Measurements from ENCODE around the gene AGGF1. TPM values are rescaled to one million over a fixed set of nuclear protein-coding genes. Genes with fewer than 3 reads are reported as not detected.

AGGF1 gene
- total RNA-seq, 2 experiments from 2014 or later, result 27.7 to 33.5 TPM

- no peak overlapping the region for H3K27ac Mint-ChIP-seq
- intact Hi-C loops (cut with micrococcal nuclease), result no loop called here
- H3K4me3 Mint-ChIP-seq, result no peak overlapping the region
- H3K36me3 Mint-ChIP-seq (ENCODE audit: low read depth), result peaks cover 45% of the 10 kb centered on the region
- peaks cover 9% of the 10 kb centered on the region for H3K4me1 Mint-ChIP-seq (ENCODE audit: low read depth)
- POLR2A ChIA-PET, result no interaction called here
- TF ChIP-seq CTCF (IDR thresholded peaks at IDR 0.05), result no peak
- no peak for ATAC-seq
- CTCF ChIA-PET, result interaction anchor here (2.6 kb wide), 1 partner anchor 14 kb away, joined by 13 read pairs; no protein-coding TSS in a partner anchor
- no peaks in the 10 kb centered on the region for H3K27me3 Mint-ChIP-seq
- DNase-seq, result no peak
- no peaks in the 10 kb centered on the region for H3K9me3 Mint-ChIP-seq
Observed at GRCh38 chr5:77064040-77064439, 33.8 kb downstream of the AGGF1 start.

- ATAC-seq, result no peak
- H3K4me3 Mint-ChIP-seq, result no peak overlapping the region
Observed at GRCh38 chr5:77065256-77065655, 35.1 kb downstream of the AGGF1 start.

GRCh38 chr5:77066184-77066583 is 36.0 kb downstream of the AGGF1 start:
- ATAC-seq (no peak), DNase-seq (no peak)
- H3K27me3 Mint-ChIP-seq, result no peaks in the 10 kb centered on the region
- TF ChIP-seq CTCF (IDR thresholded peaks at IDR 0.05), result no peak
- ChIA-PET CTCF (interaction anchor here (2.9 kb wide), 1 partner anchor 11 kb away, joined by 20 read pairs; no protein-coding TSS in a partner anchor), POLR2A (interaction anchor here (1.3 kb wide), 1 partner anchor 16 kb away, joined by 3 read pairs; no protein-coding TSS in a partner anchor)
- no peaks in the 10 kb centered on the region for H3K9me3 Mint-ChIP-seq
- intact Hi-C loops (cut with micrococcal nuclease), result no loop called here
- H3K4me3 Mint-ChIP-seq, result no peak overlapping the region
- peaks cover 9% of the 10 kb centered on the region for H3K4me1 Mint-ChIP-seq (ENCODE audit: low read depth)
- H3K36me3 Mint-ChIP-seq (ENCODE audit: low read depth), result peaks cover 39% of the 10 kb centered on the region
- H3K27ac Mint-ChIP-seq, result no peak overlapping the region

More at GRCh38 chr5:77065256-77065655, 35.1 kb downstream of the AGGF1 start:
- Mint-ChIP-seq H3K27me3 (no peaks in the 10 kb centered on the region), H3K4me1 (ENCODE audit: low read depth) (peaks cover 9% of the 10 kb centered on the region), H3K27ac (no peak overlapping the region), H3K36me3 (ENCODE audit: low read depth) (peaks cover 37% of the 10 kb centered on the region), H3K9me3 (no peaks in the 10 kb centered on the region)
- TF ChIP-seq CTCF (IDR thresholded peaks at IDR 0.05), result no peak
- DNase-seq, result no peak
- intact Hi-C loops (cut with micrococcal nuclease), result no loop called here
- ChIA-PET POLR2A (interaction anchor here (1.3 kb wide), 1 partner anchor 15 kb away, joined by 3 read pairs; no protein-coding TSS in a partner anchor), CTCF (interaction anchor here (2.6 kb wide), 1 partner anchor 12 kb away, joined by 13 read pairs; no protein-coding TSS in a partner anchor)

GRCh38 chr5:77066823-77067442 is 36.7 kb downstream of the AGGF1 start:
- peaks cover 32% of the 10 kb centered on the region for H3K36me3 Mint-ChIP-seq (ENCODE audit: low read depth)
- no peak for ATAC-seq
- POLR2A ChIA-PET, result interaction anchor here (1.3 kb wide), 1 partner anchor 17 kb away, joined by 3 read pairs; no protein-coding TSS in a partner anchor
- no peak for DNase-seq
- H3K4me1 Mint-ChIP-seq (ENCODE audit: low read depth), result peaks cover 9% of the 10 kb centered on the region
- no peak overlapping the region for H3K27ac Mint-ChIP-seq
- intact Hi-C loops (cut with micrococcal nuclease), result no loop called here
- H3K4me3 Mint-ChIP-seq, result no peak overlapping the region
- H3K9me3 Mint-ChIP-seq, result no peaks in the 10 kb centered on the region
- CTCF ChIA-PET, result interaction anchor here (0.8 to 2.9 kb wide), 2 partner anchors 11 kb away, joined by 3 to 20 read pairs; no protein-coding TSS in a partner anchor
- no peak for TF ChIP-seq CTCF (IDR thresholded peaks at IDR 0.05)
- no peaks in the 10 kb centered on the region for H3K27me3 Mint-ChIP-seq

GRCh38 chr5:77073667-77074066 is 43.5 kb downstream of the AGGF1 start:
- DNase-seq (no peak), ATAC-seq (no peak)
- POLR2A ChIA-PET, result no interaction called here
- Mint-ChIP-seq H3K27me3 (no peaks in the 10 kb centered on the region), H3K9me3 (no peaks in the 10 kb centered on the region), H3K36me3 (ENCODE audit: low read depth) (peaks cover 10% of the 10 kb centered on the region), H3K4me1 (ENCODE audit: low read depth) (peaks cover 5% of the 10 kb centered on the region), H3K27ac (no peak overlapping the region), H3K4me3 (no peak overlapping the region)
- no peak for TF ChIP-seq CTCF (IDR thresholded peaks at IDR 0.05)
- intact Hi-C loops (cut with micrococcal nuclease), result no loop called here
- CTCF ChIA-PET, result no interaction called here

All from activated CD8-positive, alpha-beta T cell treated with anti-CD3 and anti-CD28 coated beads for 36 hours (primary cell).